ENCODE data around the gene FLNC.

DNA sequence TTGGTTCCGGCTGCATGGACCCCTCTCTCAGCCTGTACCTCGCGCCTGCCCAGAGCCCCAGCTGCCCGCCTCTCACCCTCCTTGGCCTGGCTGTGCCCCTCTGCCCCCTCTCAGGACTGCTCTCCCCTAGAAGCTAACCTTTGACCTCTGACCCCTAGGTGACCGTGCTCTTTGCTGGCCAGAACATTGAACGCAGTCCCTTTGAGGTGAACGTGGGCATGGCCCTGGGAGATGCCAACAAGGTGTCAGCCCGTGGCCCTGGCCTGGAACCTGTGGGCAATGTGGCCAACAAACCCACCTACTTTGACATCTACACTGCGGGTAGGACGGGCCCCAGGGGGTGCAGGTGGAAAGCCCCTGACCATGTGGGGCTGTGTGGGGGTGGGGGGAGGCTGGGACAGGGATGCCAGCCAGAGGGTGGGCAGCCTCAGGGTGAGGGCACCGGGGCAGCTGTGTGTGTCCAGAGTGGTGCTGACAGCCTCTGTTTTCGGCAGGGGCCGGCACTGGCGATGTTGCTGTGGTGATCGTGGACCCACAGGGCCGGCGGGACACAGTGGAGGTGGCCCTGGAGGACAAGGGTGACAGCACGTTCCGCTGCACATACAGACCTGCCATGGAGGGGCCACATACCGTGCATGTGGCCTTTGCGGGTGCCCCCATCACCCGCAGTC lies 8.0 kb downstream of the FLNC start:
- TF ChIP-seq MAX (IDR thresholded peaks at IDR 0.05) = no peak
- TF ChIP-seq CTCF (IDR thresholded peaks at IDR 0.05) = no peak
- no peak for TF ChIP-seq MAZ (IDR thresholded peaks at IDR 0.05; ENCODE audit: borderline replicate concordance, low read depth, low read length)
- TF ChIP-seq KDM1A (IDR thresholded peaks at IDR 0.05; ENCODE audit: low read depth) = no peak
- TF ChIP-seq POLR2A (IDR thresholded peaks at IDR 0.05; ENCODE audit: low read length) = no peak
- TF ChIP-seq CHD2 (IDR thresholded peaks at IDR 0.05; ENCODE audit: low read length, partially characterized antibody) = no peak
